GM12878 (cell line): ENCODE results near the gene AXIN1. TPM values are rescaled to one million over a fixed set of nuclear protein-coding genes. Genes with fewer than 3 reads are reported as not detected.

Source experiments
- ATAC-seq: fragments of 200-7000 bp; cut with Tn5 transposase; 3 replicates; pipeline ENCODE4 v1.9.1; 2020; ENCODE audit warnings: mild to moderate bottlenecking, moderate library complexity
- BruUV-seq: library from RNA; stranded (reverse); fragments of 400-500 nt; replicated peaks from 2 replicates; lab custom pipeline; 2021; lab: Mats Ljungman, UMichigan
- CTCF ChIA-PET: fragments of 300-600 bp; sonication (Branson Sonifier 250); formaldehyde crosslinking; extraction: SDS; loops from one replicate; lab custom pipeline; 2021; ENCODE audit warnings: inconsistent platforms; lab: Yijun Ruan, JAX
- POLR2A ChIA-PET: fragments of 350-600 bp; formaldehyde crosslinking; extraction: SDS; loops from one replicate; lab custom pipeline; 2021; ENCODE audit warnings: inconsistent platforms; lab: Charles Lee
- RAD21 ChIA-PET: fragments of 300-600 bp; sonication (Branson Sonifier 250); formaldehyde crosslinking; loops from one replicate; lab custom pipeline; 2023; ENCODE audit warnings: antibody characterized with exemption; ENCODE audit not compliant: unreplicated experiment; lab: Charles Lee
- SMC1A ChIA-PET: fragments of 300-600 bp; sonication (Branson Sonifier 250); formaldehyde crosslinking; loops from one replicate; lab custom pipeline; 2023; ENCODE audit not compliant: unreplicated experiment, uncharacterized antibody; lab: Charles Lee
- DNase-seq: peaks from one replicate; pipeline ENCODE4 v3.0.0-alpha.2; 2011; ENCODE audit warnings: low read depth, low spot score
- FAIRE-seq: peaks from 3 replicates; lab custom pipeline; 2011; peaks lifted over from hg19 to GRCh38; lab: Jason Lieb, UNC
- H2AFZ ChIP-seq: 2 replicates; pipeline ENCODE4 v1.6.0; 2011; ENCODE audit warnings: low read depth, low read length, control low read depth; ENCODE audit not compliant: control insufficient read depth
- H3K27ac ChIP-seq: 2 replicates; pipeline ENCODE4 v1.5.1; 2011; ENCODE audit warnings: control low read depth; ENCODE audit not compliant: control insufficient read depth, insufficient read depth
- H3K27me3 ChIP-seq, 2 experiments: replicated peaks in 1 of 2; 2 replicates each; pipeline versions ENCODE4 v1.6.0 to v1.6.1; 2011; ENCODE audit warnings: low read length in 1 of 2; ENCODE audit not compliant: control insufficient read depth in 2 of 2, insufficient read depth in 2 of 2
- H3K36me3 ChIP-seq, 2 experiments: 2 replicates each; pipeline ENCODE4 v1.5.1; 2011; ENCODE audit warnings: low read length in 1 of 2; ENCODE audit not compliant: control insufficient read depth in 2 of 2, insufficient read depth in 2 of 2
- H3K4me1 ChIP-seq: 2 replicates; pipeline ENCODE4 v1.6.1; 2011; ENCODE audit warnings: mild to moderate bottlenecking, low read length, moderate library complexity, mixed read lengths; ENCODE audit not compliant: control insufficient read depth, insufficient read depth
- H3K4me2 ChIP-seq: 2 replicates; pipeline ENCODE4 v1.6.0; 2011; ENCODE audit warnings: control low read depth; ENCODE audit not compliant: control insufficient read depth, insufficient read depth
- H3K4me3 ChIP-seq: fragments of 200-600 bp; sonication (generic); 2 replicates; pipeline ENCODE4 v1.5.1; 2016
- H3K79me2 ChIP-seq: 2 replicates; pipeline ENCODE4 v1.6.0; 2011; ENCODE audit warnings: low read length; ENCODE audit not compliant: control insufficient read depth, insufficient read depth
- H3K9ac ChIP-seq: 2 replicates; pipeline ENCODE4 v1.8.0; 2011; ENCODE audit warnings: low read length, control low read depth, mixed read lengths; ENCODE audit not compliant: control insufficient read depth, insufficient read depth
- H3K9me3 ChIP-seq: replicated peaks from 3 replicates; pipeline ENCODE4 v1.5.1; 2011; ENCODE audit warnings: mild to moderate bottlenecking, low read length; ENCODE audit not compliant: control insufficient read depth, insufficient read depth
- H4K20me1 ChIP-seq: 2 replicates; pipeline ENCODE4 v1.6.0; 2011; ENCODE audit not compliant: control insufficient read depth, insufficient read depth
- CREM ChIP-seq: IDR thresholded peaks from 2 replicates; pipeline ENCODE4 v1.6.1; 2014; ENCODE audit warnings: antibody characterized with exemption, low read depth
- MYB ChIP-seq: fragments of 150-350 bp; IDR thresholded peaks from 2 replicates; pipeline ENCODE4 v1.6.1; 2014; ENCODE audit warnings: mild to moderate bottlenecking, low read depth, low read length, borderline replicate concordance
- SMAD1 ChIP-seq: fragments of 450-650 bp; IDR thresholded peaks from 2 replicates; pipeline ENCODE4 v1.6.1; 2018; ENCODE audit warnings: mild to moderate bottlenecking, low read depth; ENCODE audit not compliant: partially characterized antibody
- WGBS: methylation state at CpG from one replicate; pipeline ENCODE4 v1.1.6; 2016; ENCODE audit warnings: low lambda C conversion rate; ENCODE audit not compliant: insufficient replicate concordance, insufficient coverage; ENCODE audit errors: missing lambda C conversion rate; 5-methylcytosine and 5-hydroxymethylcytosine counted together
- in situ Hi-C: fragments of 300-500 bp; cut with MboI; formaldehyde crosslinking; loops from 9 replicates; pipeline ENCODE4 v1.14.3; 2018; ENCODE audit warnings: mixed read lengths
- intact Hi-C: fragments of 100-400 bp; cut with micrococcal nuclease; formaldehyde crosslinking; loops from one replicate; pipeline ENCODE4 v1.14.2; 2022; ENCODE audit not compliant: unreplicated experiment
- polyA plus RNA-seq, 11 experiments: library from polyadenylated mRNA; depleted of rRNA in 4 of 11; unstranded in 6 of 11; stranded (reverse) in 5 of 11; fragments of >200 nt; fragmentation: Nextera tagmentation in 4 of 11; fragmentation: Illumina TruSeq in 1 of 11; extraction: Ambion mirVana in 4 of 11; extraction: Trizol in 1 of 11; gene quantifications; 1 replicate in 1 of 11; 2 replicates in 10 of 11; pipeline versions ENCODE4 v1.2.1 to v1.2.3, GENCODE V29; 2011 to 2016; ENCODE audit warnings: inconsistent platforms in 2 of 11, missing spikeins in 2 of 11, low read depth in 1 of 11
- total RNA-seq, 4 experiments: library from RNA; depleted of rRNA in 3 of 4; stranded (reverse); fragments of >200 nt in 3 of 4; fragmentation: Illumina TruSeq in 1 of 4; extraction: Trizol in 1 of 4; gene quantifications; 2 replicates each; pipeline versions ENCODE4 v1.2.1 to v1.2.3, GENCODE V29; 2013 to 2021
- TF ChIP-seq, protein P1 (sequence below): fragments of 150-350 bp; IDR thresholded peaks from 2 replicates; pipeline ENCODE4 v1.6.1; 2014; ENCODE audit warnings: mild to moderate bottlenecking, low read depth, low read length
- TF ChIP-seq, protein P2 (sequence below): IDR thresholded peaks from 2 replicates; pipeline ENCODE4 v1.6.1; 2012; ENCODE audit warnings: low read depth, low read length, improper control_type of control experiment
- TF ChIP-seq, protein P3 (sequence below): fragments of 450-650 bp; IDR thresholded peaks from 2 replicates; pipeline ENCODE4 v1.6.1; 2017; ENCODE audit warnings: mild to moderate bottlenecking, moderate library complexity
- TF ChIP-seq, protein P4 (sequence below): fragments of 450-650 bp; IDR thresholded peaks from 2 replicates; pipeline ENCODE4 v1.6.1; 2017; ENCODE audit warnings: mild to moderate bottlenecking, low read depth, inconsistent platforms; ENCODE audit not compliant: poor library complexity, severe bottlenecking
- TF ChIP-seq, protein P5 (sequence below): fragments of 450-650 bp; IDR thresholded peaks from 2 replicates; pipeline ENCODE4 v1.6.1; 2017; ENCODE audit warnings: antibody characterized with exemption, mild to moderate bottlenecking, moderate library complexity

Gene AXIN1
- total and polyA plus RNA-seq, 10 of the 15 experiments (the other 5 are each of a cell fraction or from before 2014, with no cell fraction given), result 0.26 to 27.1 (median 7.7) TPM

DNA sequence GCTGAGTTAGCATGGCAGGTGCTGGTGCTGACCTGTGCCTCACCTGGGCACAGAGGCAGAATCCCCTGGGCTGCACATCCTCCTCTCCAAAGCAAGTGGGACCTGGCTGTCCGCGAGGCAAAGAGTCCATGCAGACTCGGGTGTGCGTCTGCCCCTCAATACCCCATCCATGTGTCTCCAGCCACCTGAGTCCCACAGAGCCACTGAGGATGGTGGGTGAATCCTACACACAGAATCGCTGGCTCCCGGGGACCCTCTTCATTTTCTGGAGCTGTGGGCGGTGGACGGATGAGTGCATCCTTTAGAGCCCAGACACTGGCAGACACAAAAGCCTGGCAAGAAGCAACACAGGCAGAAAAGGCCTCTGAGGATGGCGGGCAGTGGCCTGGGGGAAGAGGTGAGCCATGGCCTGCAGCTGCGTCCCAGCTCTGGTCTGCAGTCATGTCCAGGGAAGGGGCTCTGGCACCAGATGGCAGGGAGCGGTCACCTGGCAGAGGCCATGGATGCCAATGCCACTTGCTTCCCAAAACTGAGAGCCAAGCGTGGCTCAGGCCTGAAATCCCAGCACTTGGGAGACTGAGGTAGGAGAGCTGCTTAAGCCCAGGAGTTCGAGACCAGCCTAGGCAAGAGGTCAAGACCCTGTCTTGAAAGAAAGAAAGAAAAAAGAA lies 29.9 kb downstream of the AXIN1 start (continued):
- TF ChIP-seq, protein P1, sequence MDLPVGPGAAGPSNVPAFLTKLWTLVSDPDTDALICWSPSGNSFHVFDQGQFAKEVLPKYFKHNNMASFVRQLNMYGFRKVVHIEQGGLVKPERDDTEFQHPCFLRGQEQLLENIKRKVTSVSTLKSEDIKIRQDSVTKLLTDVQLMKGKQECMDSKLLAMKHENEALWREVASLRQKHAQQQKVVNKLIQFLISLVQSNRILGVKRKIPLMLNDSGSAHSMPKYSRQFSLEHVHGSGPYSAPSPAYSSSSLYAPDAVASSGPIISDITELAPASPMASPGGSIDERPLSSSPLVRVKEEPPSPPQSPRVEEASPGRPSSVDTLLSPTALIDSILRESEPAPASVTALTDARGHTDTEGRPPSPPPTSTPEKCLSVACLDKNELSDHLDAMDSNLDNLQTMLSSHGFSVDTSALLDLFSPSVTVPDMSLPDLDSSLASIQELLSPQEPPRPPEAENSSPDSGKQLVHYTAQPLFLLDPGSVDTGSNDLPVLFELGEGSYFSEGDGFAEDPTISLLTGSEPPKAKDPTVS, result no peak
- TF ChIP-seq MYB, result no peak

DNA sequence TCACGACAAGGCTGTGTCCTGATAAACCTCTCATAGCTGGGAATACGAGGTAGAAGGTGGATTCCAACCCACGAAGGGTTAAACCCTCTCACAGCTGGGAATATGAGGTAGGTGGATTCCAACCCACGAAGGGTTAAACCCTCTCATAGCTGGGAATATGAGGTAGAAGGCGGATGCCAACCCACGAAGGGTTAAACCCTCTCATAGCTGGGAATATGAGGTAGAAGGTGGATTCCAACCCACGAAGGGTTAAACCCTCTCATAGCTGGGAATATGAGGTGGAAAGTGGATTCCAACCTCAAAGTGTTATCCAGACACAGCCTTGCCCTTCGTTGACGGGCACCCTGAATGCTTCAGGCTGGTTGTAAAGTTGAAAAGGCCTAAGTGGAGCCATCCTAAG lies 31.0 kb downstream of the AXIN1 start:
- H3K9ac ChIP-seq, result no peak overlapping the region
- intact Hi-C loops, result no loop called here
- 76% methylated on average over 9 of the region's 9 CpGs for WGBS
- H3K36me3 ChIP-seq, result peaks cover 3 to 13% of the 10 kb centered on the region in 2 experiments; a peak in 3 of 4 replicates
- H3K4me2 ChIP-seq, result no peak overlapping the region
- no peak overlapping the region for H2AFZ ChIP-seq
- no peak overlapping the region for H3K4me3 ChIP-seq
- in situ Hi-C loops, result no loop called here
- H3K79me2 ChIP-seq, result peaks cover 14% of the 10 kb centered on the region
- SMC1A ChIA-PET, result no interaction called here
- FAIRE-seq (no peak), ATAC-seq (no peak), DNase-seq (no peak)
- CTCF ChIA-PET, result interaction anchor here (0.8 kb wide), 1 partner anchor 86 kb away, joined by 3 read pairs; no protein-coding TSS in a partner anchor
- no peaks in the 10 kb centered on the region for H3K9me3 ChIP-seq
- POLR2A ChIA-PET, result interaction anchor here (0.6 to 1.6 kb wide), 2 partner anchors 15 to 28 kb away, joined by 4 to 8 read pairs; no protein-coding TSS in a partner anchor
- H3K27ac ChIP-seq, result no peak overlapping the region
- H3K4me1 ChIP-seq, result peaks cover 22% of the 10 kb centered on the region
- no TSS peak for BruUV-seq
- no peaks in the 10 kb centered on the region for H3K27me3 ChIP-seq
- RAD21 ChIA-PET, result interaction anchor here (0.7 kb wide), 2 partner anchors 31 to 216 kb away, joined by 3 to 4 read pairs; partner anchors contain the start of gene AXIN1
- H4K20me1 ChIP-seq, result no peaks in the 10 kb centered on the region
- TF ChIP-seq, protein P2, sequence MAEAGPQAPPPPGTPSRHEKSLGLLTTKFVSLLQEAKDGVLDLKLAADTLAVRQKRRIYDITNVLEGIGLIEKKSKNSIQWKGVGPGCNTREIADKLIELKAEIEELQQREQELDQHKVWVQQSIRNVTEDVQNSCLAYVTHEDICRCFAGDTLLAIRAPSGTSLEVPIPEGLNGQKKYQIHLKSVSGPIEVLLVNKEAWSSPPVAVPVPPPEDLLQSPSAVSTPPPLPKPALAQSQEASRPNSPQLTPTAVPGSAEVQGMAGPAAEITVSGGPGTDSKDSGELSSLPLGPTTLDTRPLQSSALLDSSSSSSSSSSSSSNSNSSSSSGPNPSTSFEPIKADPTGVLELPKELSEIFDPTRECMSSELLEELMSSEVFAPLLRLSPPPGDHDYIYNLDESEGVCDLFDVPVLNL, result no peak
- TF ChIP-seq, protein P3, sequence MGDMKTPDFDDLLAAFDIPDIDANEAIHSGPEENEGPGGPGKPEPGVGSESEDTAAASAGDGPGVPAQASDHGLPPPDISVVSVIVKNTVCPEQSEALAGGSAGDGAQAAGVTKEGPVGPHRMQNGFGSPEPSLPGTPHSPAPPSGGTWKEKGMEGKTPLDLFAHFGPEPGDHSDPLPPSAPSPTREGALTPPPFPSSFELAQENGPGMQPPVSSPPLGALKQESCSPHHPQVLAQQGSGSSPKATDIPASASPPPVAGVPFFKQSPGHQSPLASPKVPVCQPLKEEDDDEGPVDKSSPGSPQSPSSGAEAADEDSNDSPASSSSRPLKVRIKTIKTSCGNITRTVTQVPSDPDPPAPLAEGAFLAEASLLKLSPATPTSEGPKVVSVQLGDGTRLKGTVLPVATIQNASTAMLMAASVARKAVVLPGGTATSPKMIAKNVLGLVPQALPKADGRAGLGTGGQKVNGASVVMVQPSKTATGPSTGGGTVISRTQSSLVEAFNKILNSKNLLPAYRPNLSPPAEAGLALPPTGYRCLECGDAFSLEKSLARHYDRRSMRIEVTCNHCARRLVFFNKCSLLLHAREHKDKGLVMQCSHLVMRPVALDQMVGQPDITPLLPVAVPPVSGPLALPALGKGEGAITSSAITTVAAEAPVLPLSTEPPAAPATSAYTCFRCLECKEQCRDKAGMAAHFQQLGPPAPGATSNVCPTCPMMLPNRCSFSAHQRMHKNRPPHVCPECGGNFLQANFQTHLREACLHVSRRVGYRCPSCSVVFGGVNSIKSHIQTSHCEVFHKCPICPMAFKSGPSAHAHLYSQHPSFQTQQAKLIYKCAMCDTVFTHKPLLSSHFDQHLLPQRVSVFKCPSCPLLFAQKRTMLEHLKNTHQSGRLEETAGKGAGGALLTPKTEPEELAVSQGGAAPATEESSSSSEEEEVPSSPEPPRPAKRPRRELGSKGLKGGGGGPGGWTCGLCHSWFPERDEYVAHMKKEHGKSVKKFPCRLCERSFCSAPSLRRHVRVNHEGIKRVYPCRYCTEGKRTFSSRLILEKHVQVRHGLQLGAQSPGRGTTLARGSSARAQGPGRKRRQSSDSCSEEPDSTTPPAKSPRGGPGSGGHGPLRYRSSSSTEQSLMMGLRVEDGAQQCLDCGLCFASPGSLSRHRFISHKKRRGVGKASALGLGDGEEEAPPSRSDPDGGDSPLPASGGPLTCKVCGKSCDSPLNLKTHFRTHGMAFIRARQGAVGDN, result no peak
- no peak for TF ChIP-seq SMAD1
- TF ChIP-seq, protein P4, sequence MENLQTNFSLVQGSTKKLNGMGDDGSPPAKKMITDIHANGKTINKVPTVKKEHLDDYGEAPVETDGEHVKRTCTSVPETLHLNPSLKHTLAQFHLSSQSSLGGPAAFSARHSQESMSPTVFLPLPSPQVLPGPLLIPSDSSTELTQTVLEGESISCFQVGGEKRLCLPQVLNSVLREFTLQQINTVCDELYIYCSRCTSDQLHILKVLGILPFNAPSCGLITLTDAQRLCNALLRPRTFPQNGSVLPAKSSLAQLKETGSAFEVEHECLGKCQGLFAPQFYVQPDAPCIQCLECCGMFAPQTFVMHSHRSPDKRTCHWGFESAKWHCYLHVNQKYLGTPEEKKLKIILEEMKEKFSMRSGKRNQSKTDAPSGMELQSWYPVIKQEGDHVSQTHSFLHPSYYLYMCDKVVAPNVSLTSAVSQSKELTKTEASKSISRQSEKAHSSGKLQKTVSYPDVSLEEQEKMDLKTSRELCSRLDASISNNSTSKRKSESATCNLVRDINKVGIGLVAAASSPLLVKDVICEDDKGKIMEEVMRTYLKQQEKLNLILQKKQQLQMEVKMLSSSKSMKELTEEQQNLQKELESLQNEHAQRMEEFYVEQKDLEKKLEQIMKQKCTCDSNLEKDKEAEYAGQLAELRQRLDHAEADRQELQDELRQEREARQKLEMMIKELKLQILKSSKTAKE, result no peak
- no peak for TF ChIP-seq CREM
- TF ChIP-seq, protein P5, sequence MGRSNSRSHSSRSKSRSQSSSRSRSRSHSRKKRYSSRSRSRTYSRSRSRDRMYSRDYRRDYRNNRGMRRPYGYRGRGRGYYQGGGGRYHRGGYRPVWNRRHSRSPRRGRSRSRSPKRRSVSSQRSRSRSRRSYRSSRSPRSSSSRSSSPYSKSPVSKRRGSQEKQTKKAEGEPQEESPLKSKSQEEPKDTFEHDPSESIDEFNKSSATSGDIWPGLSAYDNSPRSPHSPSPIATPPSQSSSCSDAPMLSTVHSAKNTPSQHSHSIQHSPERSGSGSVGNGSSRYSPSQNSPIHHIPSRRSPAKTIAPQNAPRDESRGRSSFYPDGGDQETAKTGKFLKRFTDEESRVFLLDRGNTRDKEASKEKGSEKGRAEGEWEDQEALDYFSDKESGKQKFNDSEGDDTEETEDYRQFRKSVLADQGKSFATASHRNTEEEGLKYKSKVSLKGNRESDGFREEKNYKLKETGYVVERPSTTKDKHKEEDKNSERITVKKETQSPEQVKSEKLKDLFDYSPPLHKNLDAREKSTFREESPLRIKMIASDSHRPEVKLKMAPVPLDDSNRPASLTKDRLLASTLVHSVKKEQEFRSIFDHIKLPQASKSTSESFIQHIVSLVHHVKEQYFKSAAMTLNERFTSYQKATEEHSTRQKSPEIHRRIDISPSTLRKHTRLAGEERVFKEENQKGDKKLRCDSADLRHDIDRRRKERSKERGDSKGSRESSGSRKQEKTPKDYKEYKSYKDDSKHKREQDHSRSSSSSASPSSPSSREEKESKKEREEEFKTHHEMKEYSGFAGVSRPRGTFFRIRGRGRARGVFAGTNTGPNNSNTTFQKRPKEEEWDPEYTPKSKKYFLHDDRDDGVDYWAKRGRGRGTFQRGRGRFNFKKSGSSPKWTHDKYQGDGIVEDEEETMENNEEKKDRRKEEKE, result no peak
